Activated CD8-positive, alpha-beta T cell treated with anti-CD3 and anti-CD28 coated beads for 36 hours (primary cell): ENCODE results near the gene RFX2. TPM values are rescaled to one million over a fixed set of nuclear protein-coding genes. Genes with fewer than 3 reads are reported as not detected.
A peak's percentile ranks its signal among the peaks of the same experiment; 100 is the strongest.

Experiments used
- ATAC-seq: fragments of 200-7000 bp; cut with Tn5 transposase; one replicate; pipeline ENCODE4 v1.10.0; 2021; ENCODE audit warnings: mild to moderate bottlenecking, moderate library complexity
- CTCF ChIA-PET: fragments of 350-600 bp; sonication (Branson Sonifier 250); formaldehyde crosslinking; loops from one replicate; lab custom pipeline; 2021; ENCODE audit warnings: antibody characterized with exemption; lab: Charles Lee
- POLR2A ChIA-PET: fragments of 350-600 bp; sonication (Branson Sonifier 250); formaldehyde crosslinking; loops from one replicate; lab custom pipeline; 2021; ENCODE audit warnings: antibody characterized with exemption; lab: Charles Lee
- DNase-seq: peaks from one replicate; pipeline ENCODE4 v3.0.0-alpha.2; 2020
- H3K27ac Mint-ChIP-seq: one replicate; pipeline ENCODE4 v1.8.0; 2021; ENCODE audit warnings: mild to moderate bottlenecking, mixed read lengths
- H3K27me3 Mint-ChIP-seq: one replicate; pipeline ENCODE4 v1.8.0; 2021; ENCODE audit warnings: mixed read lengths
- H3K36me3 Mint-ChIP-seq: one replicate; pipeline ENCODE4 v1.8.0; 2021; ENCODE audit warnings: low read depth, mixed read lengths
- H3K4me1 Mint-ChIP-seq: one replicate; pipeline ENCODE4 v1.8.0; 2021; ENCODE audit warnings: low read depth, mixed read lengths
- H3K4me3 Mint-ChIP-seq: one replicate; pipeline ENCODE4 v1.8.0; 2021; ENCODE audit warnings: mild to moderate bottlenecking, moderate library complexity, mixed read lengths
- H3K9me3 Mint-ChIP-seq: one replicate; pipeline ENCODE4 v1.8.0; 2021; ENCODE audit warnings: mixed read lengths
- CTCF ChIP-seq: fragments of 200-600 bp; IDR thresholded peaks from one replicate; pipeline ENCODE4 v1.8.0; 2022; ENCODE audit warnings: antibody characterized with exemption, mild to moderate bottlenecking
- intact Hi-C: fragments of 100-400 bp; cut with micrococcal nuclease; formaldehyde crosslinking; loops from one replicate; pipeline ENCODE4 v1.10.0; 2022
- total RNA-seq, 2 experiments: library from RNA; stranded (reverse); gene quantifications; one replicate each; pipeline ENCODE4 v1.2.3, GENCODE V29; 2021

The RFX2 gene
- total RNA-seq, 2 experiments from 2014 or later, result 8.9 to 10.5 TPM

GRCh38 chr19:5969476-5969875 is 140.8 kb downstream of the RFX2 start:
- no peak for ATAC-seq
- no peak for DNase-seq
- no peaks in the 10 kb centered on the region for H3K27me3 Mint-ChIP-seq
- TF ChIP-seq CTCF, result no peak
- H3K4me1 Mint-ChIP-seq, result peaks cover 85% of the 10 kb centered on the region
- H3K36me3 Mint-ChIP-seq, result peaks cover 43% of the 10 kb centered on the region
- no peaks in the 10 kb centered on the region for H3K9me3 Mint-ChIP-seq
- peak overlapping the region; percentile 55 for H3K27ac Mint-ChIP-seq
- intact Hi-C loops, result no loop called here
- CTCF ChIA-PET, result interaction anchor here (2.9 to 7.8 kb wide), 3 partner anchors 16 to 53 kb away, joined by 39 to 108 read pairs (median 76); no protein-coding TSS in a partner anchor
- no peak overlapping the region for H3K4me3 Mint-ChIP-seq
- POLR2A ChIA-PET, result no interaction called here

- no peaks in the 10 kb centered on the region for H3K9me3 Mint-ChIP-seq
- H3K36me3 Mint-ChIP-seq, result peaks cover 42% of the 10 kb centered on the region
- no peak for DNase-seq
- H3K27me3 Mint-ChIP-seq, result no peaks in the 10 kb centered on the region
- intact Hi-C loops, result no loop called here
- POLR2A ChIA-PET, result interaction anchor here (0.6 to 2.3 kb wide), 6 partner anchors 10 to 1208 kb away, joined by 3 to 8 read pairs (median 4); partner anchors contain the start of genes RANBP3 and RPL36
- peaks cover 86% of the 10 kb centered on the region for H3K4me1 Mint-ChIP-seq
- H3K27ac Mint-ChIP-seq, result peak overlapping the region; percentile 83
- CTCF ChIA-PET, result interaction anchor here (0.7 to 7.8 kb wide), 18 partner anchors 9 to 191 kb away, joined by 3 to 108 read pairs (median 9); partner anchors contain the start of genes NDUFA11 and RANBP3
- TF ChIP-seq CTCF, result no peak
- ATAC-seq, result no peak
- no peak overlapping the region for H3K4me3 Mint-ChIP-seq
Measured at GRCh38 chr19:5968431-5969373, 141.6 kb downstream of the RFX2 start.

- H3K9me3 Mint-ChIP-seq, result no peaks in the 10 kb centered on the region
- DNase-seq, result peak; percentile 78
- POLR2A ChIA-PET, result interaction anchor here (0.6 to 2.3 kb wide), 6 partner anchors 10 to 1207 kb away, joined by 3 to 8 read pairs (median 4); partner anchors contain the start of genes RANBP3 and RPL36
- CTCF ChIA-PET, result interaction anchor here (0.7 to 7.8 kb wide), 23 partner anchors 9 to 191 kb away, joined by 3 to 108 read pairs (median 7); partner anchors contain the start of genes NDUFA11 and RANBP3
- no peak overlapping the region for H3K4me3 Mint-ChIP-seq
- peak; percentile 86 for ATAC-seq
- peak; percentile 94 for TF ChIP-seq CTCF
- H3K27me3 Mint-ChIP-seq, result no peaks in the 10 kb centered on the region
- intact Hi-C loops, result no loop called here
- peaks cover 86% of the 10 kb centered on the region for H3K4me1 Mint-ChIP-seq
- H3K36me3 Mint-ChIP-seq, result peaks cover 38% of the 10 kb centered on the region
- peak overlapping the region; percentile 83 for H3K27ac Mint-ChIP-seq
Measured at GRCh38 chr19:5967994-5968430, 142.3 kb downstream of the RFX2 start.

- Mint-ChIP-seq H3K27me3 (no peaks in the 10 kb centered on the region), H3K4me3 (no peak overlapping the region), H3K4me1 (peaks cover 87% of the 10 kb centered on the region), H3K27ac (peak overlapping the region; percentile 83), H3K9me3 (no peaks in the 10 kb centered on the region), H3K36me3 (peaks cover 37% of the 10 kb centered on the region)
- intact Hi-C loops, result no loop called here
- DNase-seq (no peak), ATAC-seq (peak; percentile 9)
- ChIA-PET POLR2A (interaction anchor here (1.1 to 2.3 kb wide), 5 partner anchors 11 to 278 kb away, joined by 3 to 8 read pairs (median 4); partner anchors contain the start of genes RANBP3 and RPL36), CTCF (interaction anchor here (0.7 to 7.8 kb wide), 22 partner anchors 8 to 192 kb away, joined by 3 to 108 read pairs (median 7); partner anchors contain the start of genes NDUFA11 and RANBP3)
- TF ChIP-seq CTCF, result no peak
Measured at GRCh38 chr19:5967571-5967970, 142.7 kb downstream of the RFX2 start.
